ENCODE data around the gene PAF1. TPM values are rescaled to one million over a fixed set of nuclear protein-coding genes. Genes with fewer than 3 reads are reported as not detected.

Gene PAF1
- total RNA-seq, 1 experiment from 2014 or later = 38.0 TPM

- H4K91ac ChIP-seq (ENCODE audit: insufficient read length, low read depth, low read length) = no peak overlapping the region
- H3K79me2 ChIP-seq (ENCODE audit: insufficient read depth, low read length) = no peaks in the 10 kb centered on the region
- no peak overlapping the region for H2BK120ac ChIP-seq (ENCODE audit: low read depth, low read length, poor library complexity, severe bottlenecking)
- no peaks in the 10 kb centered on the region for H3K4me1 ChIP-seq (ENCODE audit: insufficient read depth, low read length)
- no peak overlapping the region for H3K14ac ChIP-seq (ENCODE audit: insufficient read depth, low read length)
- H3K56ac ChIP-seq (ENCODE audit: insufficient read length, low read depth, low read length) = no peak overlapping the region
- H3K9me3 Mint-ChIP-seq = no peaks in the 10 kb centered on the region
- H2BK12ac ChIP-seq (ENCODE audit: insufficient read length, low read depth, low read length) = no peak overlapping the region
- no peak overlapping the region for H4K8ac ChIP-seq (replicated peaks; ENCODE audit: insufficient read length, low read depth, low read length)
- WGBS (ENCODE audit: extremely low coverage, insufficient read length, low lambda C conversion rate) = no CpG with 5 or more reads among the region's 1 CpG
- H4K5ac ChIP-seq (ENCODE audit: insufficient read length, low read depth, low read length) = no peak overlapping the region
- no peak overlapping the region for H2BK5ac ChIP-seq (ENCODE audit: insufficient read length, low read length)
- no peak overlapping the region for H2AK5ac ChIP-seq (ENCODE audit: insufficient read length, low read length)
- no peaks in the 10 kb centered on the region for H3K9me3 ChIP-seq (ENCODE audit: control insufficient read depth, low read depth, low read length)
- H3T11ph ChIP-seq (ENCODE audit: low read length) = no peak overlapping the region
- H3K4me3 Mint-ChIP-seq = no peak overlapping the region
- no peak for TF ChIP-seq CTCF (conservative IDR thresholded peaks at IDR 0.05)
- no peak overlapping the region for H3K27ac ChIP-seq (ENCODE audit: insufficient read length, low read depth, low read length)
- H4K20me1 ChIP-seq (ENCODE audit: control insufficient read depth, insufficient read depth, insufficient read length) = no peaks in the 10 kb centered on the region
- no peak overlapping the region for H2BK15ac ChIP-seq (ENCODE audit: low read depth, low read length)
- H3K27me3 Mint-ChIP-seq (ENCODE audit: low read depth) = no peaks in the 10 kb centered on the region; the same call in none of the 2 replicates
- no peaks in the 10 kb centered on the region for H3K4me1 Mint-ChIP-seq
- DNase-seq = no peak
- H3K36me3 Mint-ChIP-seq (ENCODE audit: insufficient read depth in 1 of 3, low read depth in 3 of 3) = peaks cover 21 to 72% (median 56%) of the 10 kb centered on the region in 3 experiments; a peak in 6 of 7 replicates
- H3K23ac ChIP-seq (ENCODE audit: insufficient read length, low read depth, low read length) = no peak overlapping the region
- no peaks in the 10 kb centered on the region for H3K27me3 ChIP-seq (ENCODE audit: insufficient read depth, low read length)
- H3K4me2 ChIP-seq (ENCODE audit: insufficient read depth, insufficient read length, low read length) = no peak overlapping the region
- no peaks in the 10 kb centered on the region for H3K23me2 ChIP-seq (ENCODE audit: insufficient read length, low read depth, low read length, poor library complexity, severe bottlenecking)
- no peaks in the 10 kb centered on the region for H3K79me1 ChIP-seq (ENCODE audit: insufficient read depth, low read depth, low read length, poor library complexity, severe bottlenecking)
- H3K4ac ChIP-seq (ENCODE audit: low read depth, low read length) = no peak overlapping the region
- no peak overlapping the region for H2BK20ac ChIP-seq (ENCODE audit: low read depth, low read length, poor library complexity, severe bottlenecking)
- H3K18ac ChIP-seq (ENCODE audit: insufficient read length, low read depth, low read length) = no peak overlapping the region
- H3K9ac ChIP-seq (ENCODE audit: extremely low read depth, insufficient read length, low read length) = no peak overlapping the region
- no peak overlapping the region for H3K27ac Mint-ChIP-seq
- no peak overlapping the region for H2AFZ ChIP-seq (ENCODE audit: low read length)
Measured at GRCh38 chr19:39365531-39365930, 25.4 kb downstream of the PAF1 start.
